ENCODE data around the gene SDF2L1. TPM values are rescaled to one million over a fixed set of nuclear protein-coding genes. Genes with fewer than 3 reads are reported as not detected.
A peak's percentile ranks its signal among the peaks of the same experiment; 100 is the strongest.

The SDF2L1 gene
- total and polyA plus RNA-seq, 2 of the 13 experiments (the other 11 are each of a cell fraction or from before 2014, with no cell fraction given): 18.0 to 57.4 TPM

GRCh38 chr22:21657360-21658032 lies 15.4 kb downstream of the SDF2L1 start (continued):
- TF ChIP-seq ZNF501 (CRISPR knock-in tag; IDR thresholded peaks at IDR 0.05) (peak; percentile 74; the same call in 1 of the 2 replicates), SRSF1 (optimal IDR thresholded peaks at IDR 0.05; ENCODE audit: low read depth, low read length) (no peak), MAZ (IDR thresholded peaks at IDR 0.05; ENCODE audit: borderline replicate concordance, low read depth, low read length) (no peak), MAZ (CRISPR knock-in tag; IDR thresholded peaks at IDR 0.05; ENCODE audit: low read depth) (peak; percentile 58), LBX2 (CRISPR knock-in tag; IDR thresholded peaks at IDR 0.05; ENCODE audit: borderline replicate concordance) (peak; percentile 84; the same call in 1 of the 2 replicates), PITX1 (CRISPR knock-in tag; IDR thresholded peaks at IDR 0.05) (no peak; the same call in 1 of the 2 replicates), MXI1 (IDR thresholded peaks at IDR 0.05; ENCODE audit: borderline replicate concordance, low read depth, low read length) (peak; percentile 29; the same call in 1 of the 3 replicates), ZNF331 (CRISPR knock-in tag; IDR thresholded peaks at IDR 0.05) (no peak; the same call in 1 of the 2 replicates), ETV6 (CRISPR knock-in tag; conservative IDR thresholded peaks at IDR 0.05) (no peak), ZNF180 (CRISPR knock-in tag; IDR thresholded peaks at IDR 0.05; ENCODE audit: borderline replicate concordance, low read depth) (no peak), ARNT2 (CRISPR knock-in tag; IDR thresholded peaks at IDR 0.05; ENCODE audit: low read depth) (peak; percentile 55; the same call in 1 of the 2 replicates), ZNF121 (CRISPR knock-in tag; IDR thresholded peaks at IDR 0.05) (0 out of 2 replicates have a peak, but pooled peaks have one; percentile 35), SOX5 (CRISPR knock-in tag; IDR thresholded peaks at IDR 0.05; ENCODE audit: borderline replicate concordance) (peak; percentile 25; the same call in 1 of the 2 replicates), ZBTB43 (CRISPR knock-in tag; conservative IDR thresholded peaks at IDR 0.05) (peak; percentile 32; the same call in 1 of the 2 replicates), MAX (IDR thresholded peaks at IDR 0.05) (peak; percentile 65), CAMTA2 (CRISPR knock-in tag; IDR thresholded peaks at IDR 0.05; ENCODE audit: borderline replicate concordance) (no peak), TEF (CRISPR knock-in tag; IDR thresholded peaks at IDR 0.05) (no peak), IRF2 (CRISPR knock-in tag; IDR thresholded peaks at IDR 0.05) (peak; percentile 64; the same call in 1 of the 2 replicates), PAXIP1 (CRISPR knock-in tag; conservative IDR thresholded peaks at IDR 0.05) (no peak)
- TF ChIP-seq, protein P1, sequence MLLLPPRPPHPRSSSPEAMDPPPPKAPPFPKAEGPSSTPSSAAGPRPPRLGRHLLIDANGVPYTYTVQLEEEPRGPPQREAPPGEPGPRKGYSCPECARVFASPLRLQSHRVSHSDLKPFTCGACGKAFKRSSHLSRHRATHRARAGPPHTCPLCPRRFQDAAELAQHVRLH (CRISPR knock-in tag; IDR thresholded peaks at IDR 0.05; ENCODE audit: borderline replicate concordance, low read depth): no peak; the same call in 1 of the 2 replicates
- TF ChIP-seq, protein P2, sequence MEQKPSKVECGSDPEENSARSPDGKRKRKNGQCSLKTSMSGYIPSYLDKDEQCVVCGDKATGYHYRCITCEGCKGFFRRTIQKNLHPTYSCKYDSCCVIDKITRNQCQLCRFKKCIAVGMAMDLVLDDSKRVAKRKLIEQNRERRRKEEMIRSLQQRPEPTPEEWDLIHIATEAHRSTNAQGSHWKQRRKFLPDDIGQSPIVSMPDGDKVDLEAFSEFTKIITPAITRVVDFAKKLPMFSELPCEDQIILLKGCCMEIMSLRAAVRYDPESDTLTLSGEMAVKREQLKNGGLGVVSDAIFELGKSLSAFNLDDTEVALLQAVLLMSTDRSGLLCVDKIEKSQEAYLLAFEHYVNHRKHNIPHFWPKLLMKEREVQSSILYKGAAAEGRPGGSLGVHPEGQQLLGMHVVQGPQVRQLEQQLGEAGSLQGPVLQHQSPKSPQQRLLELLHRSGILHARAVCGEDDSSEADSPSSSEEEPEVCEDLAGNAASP (CRISPR knock-in tag; IDR thresholded peaks at IDR 0.05; ENCODE audit: borderline replicate concordance): peak; percentile 52; the same call in 1 of the 2 replicates
